Kidney (tissue), 2 donors: ENCODE data around the gene ABLIM1. TPM values are rescaled to one million over a fixed set of nuclear protein-coding genes. Genes with fewer than 3 reads are reported as not detected.

Source experiments
- polyA plus RNA-seq: library from polyadenylated mRNA; stranded (reverse); fragments of 350-450 nt; fragmentation: Illumina TruSeq; extraction: RNeasy Lipid Tissue Mini Kit (QIAGEN cat#74804); gene quantifications from one replicate; pipeline ENCODE4 v1.2.3, GENCODE V29; 2014; ENCODE audit warnings: low read depth, low replicate concordance; ENCODE audit not compliant: insufficient read depth
- total RNA-seq: library from RNA; stranded (reverse); fragmentation: NEBNext Ultra II Directional; extraction: Animal tissue kit (Norgen Biotek cat#: 25700); gene quantifications from one replicate; pipeline ENCODE4 v1.2.1, GENCODE V29; 2021
- donor health status: DM: yes; HTN: yes; CAD: no.

ABLIM1 gene
- total and polyA plus RNA-seq, 2 donors from 2014 or later, result 32.3 to 158 TPM

Other genes with a start within 250 kb of the ABLIM1 start
- gene FHIP2A, start 163.5 kb upstream of the ABLIM1 start, total RNA-seq, result 26.2 TPM
- 5.2 TPM for gene FHIP2A, start 163.5 kb upstream of the ABLIM1 start, polyA plus RNA-seq